Liver (tissue), 9 donors: ENCODE data around the gene ANKS1A. TPM values are rescaled to one million over a fixed set of nuclear protein-coding genes. Genes with fewer than 3 reads are reported as not detected.

Experiments
- DNase-seq: peaks from one replicate; pipeline ENCODE4 v3.0.0-alpha.2; 2017; ENCODE audit warnings: low spot score
- H3K27ac ChIP-seq, 2 donors: one replicate each; pipeline ENCODE4 v1.7.0; 2013; ENCODE audit warnings: inconsistent platforms in 2 of 2, low read length in 2 of 2, control low read depth in 1 of 2, low read depth in 1 of 2, mild to moderate bottlenecking in 1 of 2
- H3K27me3 ChIP-seq, 4 donors: one replicate each; pipeline versions ENCODE4 v1.6.1 to v1.7.0; 2013; ENCODE audit warnings: low read length in 3 of 4, inconsistent platforms in 1 of 4, mild to moderate bottlenecking in 1 of 4, moderate library complexity in 1 of 4; ENCODE audit not compliant: control insufficient read depth in 4 of 4, insufficient read depth in 4 of 4
- H3K36me3 ChIP-seq, 4 donors: one replicate each; pipeline versions ENCODE4 v1.6.1 to v1.7.0; 2013; ENCODE audit warnings: low read length in 3 of 4, mild to moderate bottlenecking in 3 of 4, low read depth in 1 of 4, moderate library complexity in 1 of 4; ENCODE audit not compliant: control insufficient read depth in 4 of 4, insufficient read depth in 3 of 4
- H3K4me1 ChIP-seq, 4 donors: one replicate each; pipeline versions ENCODE4 v1.6.1 to v1.7.0; 2013; ENCODE audit warnings: low read length in 3 of 4, mild to moderate bottlenecking in 3 of 4, moderate library complexity in 1 of 4; ENCODE audit not compliant: control insufficient read depth in 4 of 4, insufficient read depth in 4 of 4
- H3K4me3 ChIP-seq, 3 donors: one replicate each; pipeline versions ENCODE4 v1.6.1 to v1.7.0; 2013; ENCODE audit warnings: low read length in 3 of 3, control low read depth in 1 of 3, low read depth in 1 of 3, mild to moderate bottlenecking in 1 of 3
- H3K9ac ChIP-seq, 2 donors: one replicate each; pipeline ENCODE4 v1.7.0; 2013; ENCODE audit warnings: low read length in 2 of 2, mild to moderate bottlenecking in 2 of 2, moderate library complexity in 2 of 2, control low read depth in 1 of 2, low read depth in 1 of 2
- H3K9me3 ChIP-seq, 4 donors: one replicate each; pipeline versions ENCODE4 v1.6.1 to v1.7.0; 2013; ENCODE audit warnings: low read length in 3 of 4; ENCODE audit not compliant: control insufficient read depth in 4 of 4
- ATF3 ChIP-seq: IDR thresholded peaks from 2 replicates; pipeline ENCODE4 v1.6.1; 2016; ENCODE audit warnings: antibody characterized with exemption
- CTCF ChIP-seq: fragments of 150-350 bp; IDR thresholded peaks from 2 replicates; pipeline ENCODE4 v1.5.1; 2017; ENCODE audit warnings: improper control_type of control experiment, low read depth, low read length; ENCODE audit not compliant: missing input control
- EGR1 ChIP-seq, 2 donors: IDR thresholded peaks; 2 replicates each; pipeline ENCODE4 v1.6.1; 2016 to 2018; ENCODE audit warnings: antibody characterized with exemption in 2 of 2, low read depth in 2 of 2
- GABPA ChIP-seq, 2 donors: IDR thresholded peaks in 1 of 2; conservative IDR thresholded peaks in 1 of 2; 2 replicates each; pipeline ENCODE4 v1.6.1; 2016; ENCODE audit warnings: antibody characterized with exemption in 2 of 2, mild to moderate bottlenecking in 1 of 2, moderate library complexity in 1 of 2
- HNF4A ChIP-seq, 2 donors: conservative IDR thresholded peaks; 2 replicates each; pipeline ENCODE4 v1.6.1; 2016; ENCODE audit warnings: antibody characterized with exemption in 2 of 2, mild to moderate bottlenecking in 2 of 2
- HNF4G ChIP-seq: IDR thresholded peaks from 2 replicates; pipeline ENCODE4 v1.6.1; 2016; ENCODE audit warnings: antibody characterized with exemption
- JUND ChIP-seq, 2 donors: IDR thresholded peaks; 2 replicates each; pipeline ENCODE4 v1.6.1; 2016; ENCODE audit warnings: antibody characterized with exemption in 2 of 2
- MAX ChIP-seq: IDR thresholded peaks from 2 replicates; pipeline ENCODE4 v1.6.1; 2016; ENCODE audit warnings: antibody characterized with exemption
- NR2F2 ChIP-seq: IDR thresholded peaks from 2 replicates; pipeline ENCODE4 v1.6.1; 2016; ENCODE audit warnings: antibody characterized with exemption
- RAD21 ChIP-seq, 2 donors: IDR thresholded peaks; 2 replicates each; pipeline ENCODE4 v1.6.1; 2016; ENCODE audit warnings: antibody characterized with exemption in 2 of 2, mild to moderate bottlenecking in 2 of 2
- REST ChIP-seq: IDR thresholded peaks from 2 replicates; pipeline ENCODE4 v1.6.1; 2016; ENCODE audit warnings: antibody characterized with exemption, mild to moderate bottlenecking
- RXRA ChIP-seq, 2 donors: IDR thresholded peaks; 2 replicates each; pipeline ENCODE4 v1.6.1; 2017 to 2018; ENCODE audit warnings: antibody characterized with exemption in 2 of 2, mild to moderate bottlenecking in 1 of 2
- SP1 ChIP-seq: IDR thresholded peaks from 2 replicates; pipeline ENCODE4 v1.6.1; 2018; ENCODE audit warnings: antibody characterized with exemption, mild to moderate bottlenecking
- TAF1 ChIP-seq: conservative IDR thresholded peaks from 2 replicates; pipeline ENCODE4 v1.6.1; 2016; ENCODE audit warnings: antibody characterized with exemption, mild to moderate bottlenecking
- YY1 ChIP-seq: IDR thresholded peaks from 2 replicates; pipeline ENCODE4 v1.6.1; 2016; ENCODE audit warnings: antibody characterized with exemption, mild to moderate bottlenecking
- ZBTB33 ChIP-seq: IDR thresholded peaks from 2 replicates; pipeline ENCODE4 v1.6.1; 2016; ENCODE audit warnings: antibody characterized with exemption
- WGBS: extraction: QIAGEN DNeasy Blood & Tissue Kit; methylation state at CpG from one replicate; pipeline ENCODE4 v1.1.7; 2013; 5-methylcytosine and 5-hydroxymethylcytosine counted together
- polyA plus RNA-seq, 2 donors: library from polyadenylated mRNA; stranded (reverse) in 1 of 2; unstranded in 1 of 2; fragments of 200-250 nt in 1 of 2; fragments of >200 nt in 1 of 2; fragmentation: Nextera tagmentation in 1 of 2; extraction: Ambion mirVana in 1 of 2; gene quantifications; one replicate each; pipeline versions ENCODE4 v1.2.1 to v1.2.3, GENCODE V29; 2013 to 2015
- total RNA-seq, 2 donors: library from RNA; depleted of rRNA; stranded (reverse); fragments of >200 nt; gene quantifications; one replicate each; pipeline ENCODE4 v1.2.3, GENCODE V29; 2014
- donor health status: healthy.
- donor health status: healthy.
- donor health status: healthy.
- donor health status: healthy.
- donor health status: healthy.

ANKS1A gene
- total and polyA plus RNA-seq, 4 donors = 4.3 to 18.7 (median 6.7) TPM

- no peak for DNase-seq
- Histone ChIP-seq H3K36me3 (peaks cover 8 to 46% (median 17%) of the 10 kb centered on the region in 4 donors), H3K27ac (no peak overlapping the region), H3K4me3 (no peak overlapping the region), H3K27me3 (no peaks in the 10 kb centered on the region), H3K4me1 (peaks cover 2 to 13% (median 9%) of the 10 kb centered on the region in 4 donors), H3K9ac (no peak overlapping the region), H3K9me3 (no peaks in the 10 kb centered on the region)
- TF ChIP-seq RAD21 (IDR thresholded peaks at IDR 0.05) (no peak), ATF3 (no peak), TAF1 (no peak), CTCF (no peak), MAX (no peak), YY1 (no peak), JUND (IDR thresholded peaks at IDR 0.05) (no peak), NR2F2 (no peak), RXRA (IDR thresholded peaks at IDR 0.05) (no peak), EGR1 (IDR thresholded peaks at IDR 0.05; ENCODE audit: low read depth in 2 of 2) (no peak), SP1 (no peak), REST (no peak), HNF4A (conservative IDR thresholded peaks at IDR 0.05) (no peak), HNF4G (no peak), ZBTB33 (no peak), GABPA (IDR thresholded peaks at IDR 0.05 in 1 of 2, conservative IDR thresholded peaks at IDR 0.05 in 1 of 2) (no peak)
- 79% methylated on average over 8 of the region's 8 CpGs for WGBS
These were observed 167.9 kb downstream of the ANKS1A start for GRCh38 chr6:35056952-35057351.
